SU-DHL-6 (cell line): Measurements from ENCODE around the gene HSD3B2.

ENCODE experiments used
- CTCF ChIP-seq: fragments of 200-600 bp; sonication (generic); IDR thresholded peaks from one replicate; pipeline ENCODE4 v1.5.1; 2017; ENCODE audit warnings: antibody characterized with exemption, mild to moderate bottlenecking, low read length, moderate library complexity; ENCODE audit not compliant: insufficient read depth, poor library complexity, severe bottlenecking
- EZH2phosphoT487 ChIP-seq: fragments of 200-600 bp; sonication (generic), shearing (Covaris generic); conservative IDR thresholded peaks from 2 replicates; pipeline ENCODE4 v1.6.1; 2018; ENCODE audit warnings: mild to moderate bottlenecking, antibody characterized with exemption, low read length, moderate library complexity, mixed read lengths

GRCh38 chr1:119372503-119373086, 42.4 kb upstream of the HSD3B2 start:
- no peak for TF ChIP-seq CTCF
- TF ChIP-seq EZH2phosphoT487, result no peak
